PC-9 (cell line): Measurements from ENCODE around the gene GALM. TPM values are rescaled to one million over a fixed set of nuclear protein-coding genes. Genes with fewer than 3 reads are reported as not detected.
A peak's percentile ranks its signal among the peaks of the same experiment; 100 is the strongest.

Experiments used
- BruUV-seq: library from RNA; stranded (reverse); fragments of 400-500 nt; replicated peaks from 2 replicates; lab custom pipeline; 2021; lab: Mats Ljungman, UMichigan
- CTCF ChIA-PET: fragments of 300-600 bp; sonication (Branson Sonifier 250); formaldehyde crosslinking; loops from one replicate; lab custom pipeline; 2022; ENCODE audit warnings: antibody characterized with exemption; lab: Charles Lee
- POLR2A ChIA-PET: fragments of 300-600 bp; sonication (Branson Sonifier 250); formaldehyde crosslinking; loops from one replicate; lab custom pipeline; 2022; ENCODE audit warnings: antibody characterized with exemption; ENCODE audit not compliant: unreplicated experiment; lab: Charles Lee
- DNase-seq, 2 experiments: peaks; one replicate each; pipeline versions ENCODE4 v3.0.0 to v3.0.0-alpha.2; 2015 to 2022; ENCODE audit warnings: mixed read lengths in 1 of 2
- H2AFZ ChIP-seq: fragments of 200-600 bp; sonication (generic); 2 replicates; pipeline ENCODE4 v1.8.1; 2017; ENCODE audit warnings: antibody characterized with exemption
- H3F3A ChIP-seq: fragments of 200-600 bp; sonication (generic); 2 replicates; pipeline ENCODE4 v1.8.1; 2017; ENCODE audit warnings: antibody characterized with exemption, mild to moderate bottlenecking, low read depth; ENCODE audit not compliant: insufficient read depth
- H3K27ac ChIP-seq: fragments of 200-600 bp; sonication (generic); 2 replicates; pipeline ENCODE4 v1.6.1; 2016; ENCODE audit warnings: mixed run types
- H3K27me3 ChIP-seq: fragments of 200-600 bp; sonication (generic); 2 replicates; pipeline ENCODE4 v1.6.1; 2016; ENCODE audit warnings: low read depth, mixed run types; ENCODE audit not compliant: insufficient read depth
- H3K36me3 ChIP-seq: fragments of 200-600 bp; sonication (generic); 2 replicates; pipeline ENCODE4 v1.6.1; 2016; ENCODE audit warnings: low read depth, mixed run types
- H3K4me1 ChIP-seq: fragments of 200-600 bp; sonication (generic); replicated peaks from 2 replicates; pipeline ENCODE4 v1.6.1; 2016; ENCODE audit warnings: mixed run types; ENCODE audit not compliant: insufficient read depth
- H3K4me2 ChIP-seq: fragments of 200-600 bp; sonication (generic); 2 replicates; pipeline ENCODE4 v1.6.1; 2017; ENCODE audit warnings: mixed run types
- H3K4me3 ChIP-seq: fragments of 200-600 bp; sonication (generic); 2 replicates; pipeline ENCODE4 v1.6.1; 2016; ENCODE audit warnings: mixed run types
- H3K79me2 ChIP-seq: fragments of 200-600 bp; sonication (generic); 2 replicates; pipeline ENCODE4 v1.6.1; 2017; ENCODE audit warnings: low read depth, mixed run types
- H3K9me2 ChIP-seq: fragments of 200-600 bp; sonication (generic); 2 replicates; pipeline ENCODE4 v1.8.1; 2017; ENCODE audit warnings: mild to moderate bottlenecking; ENCODE audit not compliant: insufficient read depth
- H3K9me3 ChIP-seq: fragments of 200-600 bp; sonication (generic); 2 replicates; pipeline ENCODE4 v1.8.1; 2016; ENCODE audit warnings: low read depth; ENCODE audit not compliant: insufficient read depth
- H4K20me1 ChIP-seq: fragments of 200-600 bp; sonication (generic); 2 replicates; pipeline ENCODE4 v1.8.1; 2017; ENCODE audit not compliant: insufficient read depth
- CTCF ChIP-seq: fragments of 200-600 bp; sonication (generic); conservative IDR thresholded peaks from 2 replicates; pipeline ENCODE4 v1.6.1; 2017; ENCODE audit warnings: mixed run types, antibody characterized with exemption, mild to moderate bottlenecking, moderate library complexity
- EZH2 ChIP-seq: fragments of 200-600 bp; sonication (generic); IDR thresholded peaks from 2 replicates; pipeline ENCODE4 v1.8.0; 2017; ENCODE audit warnings: antibody characterized with exemption, low read depth
- intact Hi-C: fragments of 100-400 bp; cut with micrococcal nuclease; formaldehyde crosslinking; loops from one replicate; pipeline ENCODE4 v1.10.0; 2022; ENCODE audit not compliant: unreplicated experiment
- total RNA-seq: library from RNA; stranded (reverse); gene quantifications from 2 replicates; pipeline ENCODE4 v1.2.3, GENCODE V29; 2021

Gene GALM
- total RNA-seq, 1 experiment from 2014 or later: 27.7 TPM

GRCh38 chr2:38742797-38743559 lies 77.1 kb downstream of the GALM start:
- Histone ChIP-seq H4K20me1 (peaks cover 74% of the 10 kb centered on the region), H3K36me3 (peaks cover 47% of the 10 kb centered on the region), H3F3A (peaks cover 75% of the 10 kb centered on the region), H3K4me3 (no peak overlapping the region), H3K79me2 (peaks cover 41% of the 10 kb centered on the region), H3K4me2 (no peak overlapping the region), H3K27me3 (no peaks in the 10 kb centered on the region), H3K4me1 (peaks cover 10% of the 10 kb centered on the region), H3K9me2 (no peaks in the 10 kb centered on the region), H2AFZ (no peak overlapping the region), H3K9me3 (no peaks in the 10 kb centered on the region), H3K27ac (no peak overlapping the region)
- CTCF ChIA-PET: interaction anchor here (0.6 kb wide), 1 partner anchor 93 kb away, joined by 3 read pairs; no protein-coding TSS in a partner anchor
- no peak for DNase-seq
- POLR2A ChIA-PET: no interaction called here
- BruUV-seq: no TSS peak
- intact Hi-C loops: loop anchor here (5.0 kb wide), 3 partner anchors 161 to 761 kb away; no protein-coding TSS in a partner anchor
- TF ChIP-seq EZH2 (no peak), CTCF (no peak)

- peaks cover 49% of the 10 kb centered on the region for H3K79me2 ChIP-seq
- H3K9me3 ChIP-seq: no peaks in the 10 kb centered on the region
- peaks cover 55% of the 10 kb centered on the region for H3K36me3 ChIP-seq
- H3K4me3 ChIP-seq: no peak overlapping the region
- no peaks in the 10 kb centered on the region for H3K9me2 ChIP-seq
- no peak for DNase-seq
- POLR2A ChIA-PET: interaction anchor here (0.7 kb wide), 1 partner anchor 344 kb away, joined by 24 read pairs; no protein-coding TSS in a partner anchor
- H3K27ac ChIP-seq: 0 out of 2 replicates have a peak overlapping the region, but pooled peaks have one; percentile 17
- peaks cover 17% of the 10 kb centered on the region for H3K4me1 ChIP-seq
- intact Hi-C loops: loop anchor here (5.0 kb wide), 3 partner anchors 162 to 762 kb away; no protein-coding TSS in a partner anchor
- no TSS peak for BruUV-seq
- no peak overlapping the region for H3K4me2 ChIP-seq
- no peak overlapping the region for H2AFZ ChIP-seq
- peaks cover 83% of the 10 kb centered on the region for H4K20me1 ChIP-seq
- H3K27me3 ChIP-seq: no peaks in the 10 kb centered on the region
- TF ChIP-seq EZH2: no peak
- TF ChIP-seq CTCF: no peak
- peaks cover 82% of the 10 kb centered on the region for H3F3A ChIP-seq
- CTCF ChIA-PET: interaction anchor here (0.6 kb wide), 1 partner anchor 162 kb away, joined by 3 read pairs; no protein-coding TSS in a partner anchor
Measured at GRCh38 chr2:38743672-38744398, 77.9 kb downstream of the GALM start.

- Histone ChIP-seq H3F3A (peaks cover 88% of the 10 kb centered on the region), H3K9me2 (no peaks in the 10 kb centered on the region), H4K20me1 (peaks cover 88% of the 10 kb centered on the region), H3K79me2 (peaks cover 55% of the 10 kb centered on the region), H3K27me3 (no peaks in the 10 kb centered on the region), H3K4me1 (peaks cover 23% of the 10 kb centered on the region), H3K9me3 (no peaks in the 10 kb centered on the region), H3K4me2 (no peak overlapping the region), H3K4me3 (no peak overlapping the region), H3K36me3 (peaks cover 61% of the 10 kb centered on the region), H3K27ac (0 out of 2 replicates have a peak overlapping the region, but pooled peaks have one; percentile 17), H2AFZ (no peak overlapping the region)
- intact Hi-C loops: loop anchor here (5.0 kb wide), 3 partner anchors 162 to 762 kb away; no protein-coding TSS in a partner anchor
- no peak for TF ChIP-seq EZH2
- TF ChIP-seq CTCF: no peak
- ChIA-PET CTCF (interaction anchor here (0.6 kb wide), 1 partner anchor 163 kb away, joined by 3 read pairs; no protein-coding TSS in a partner anchor), POLR2A (interaction anchor here (0.7 kb wide), 1 partner anchor 345 kb away, joined by 24 read pairs; no protein-coding TSS in a partner anchor)
- no TSS peak for BruUV-seq
- no peak for DNase-seq
Measured at GRCh38 chr2:38744399-38744780, 78.5 kb downstream of the GALM start.
